Panc1 (cell line): Measurements from ENCODE around the gene PATJ. TPM values are rescaled to one million over a fixed set of nuclear protein-coding genes. Genes with fewer than 3 reads are reported as not detected.

ENCODE experiments used
- ATAC-seq: fragments of 200-7000 bp; cut with Tn5 transposase; 2 replicates; pipeline ENCODE4 v1.9.1; 2020; ENCODE audit warnings: mild to moderate bottlenecking, moderate library complexity
- BruUV-seq: library from RNA; stranded (reverse); fragments of 400-500 nt; replicated peaks from 2 replicates; lab custom pipeline; 2021; lab: Mats Ljungman, UMichigan
- CTCF ChIA-PET: fragments of 300-600 bp; sonication (Branson Sonifier 250); formaldehyde crosslinking; loops from one replicate; lab custom pipeline; 2022; ENCODE audit warnings: antibody characterized with exemption; lab: Charles Lee
- POLR2A ChIA-PET: fragments of 300-600 bp; sonication (Branson Sonifier 250); formaldehyde crosslinking; loops from one replicate; lab custom pipeline; 2022; ENCODE audit warnings: antibody characterized with exemption; lab: Charles Lee
- DNase-seq: peaks from one replicate; pipeline ENCODE4 v3.0.0-alpha.2; 2010; ENCODE audit warnings: low read depth, low spot score
- H3K27ac ChIP-seq: 2 replicates; pipeline ENCODE4 v1.5.1; 2011; ENCODE audit warnings: mild to moderate bottlenecking, low read length, inconsistent platforms
- H3K27me3 ChIP-seq: fragments of 200-500 bp; sonication (Bioruptor generic); 2 replicates; pipeline ENCODE4 v1.6.0; 2014; ENCODE audit warnings: low read length, inconsistent platforms; ENCODE audit not compliant: control insufficient read depth, insufficient read depth
- H3K36me3 ChIP-seq: fragments of 200-500 bp; sonication (Bioruptor generic); 2 replicates; pipeline ENCODE4 v1.5.1; 2014; ENCODE audit warnings: inconsistent platforms, mild to moderate bottlenecking, low read length, moderate library complexity; ENCODE audit not compliant: control insufficient read depth, insufficient read depth
- H3K4me1 ChIP-seq: 2 replicates; pipeline ENCODE4 v1.5.1; 2011; ENCODE audit warnings: inconsistent platforms, mild to moderate bottlenecking, low read length, moderate library complexity; ENCODE audit not compliant: control insufficient read depth, insufficient read depth
- H3K4me3 ChIP-seq, 2 experiments: 2 replicates each; pipeline ENCODE4 v1.5.1; 2011 to 2012; ENCODE audit warnings: low read depth in 2 of 2, low read length in 2 of 2, mild to moderate bottlenecking in 2 of 2, inconsistent platforms in 1 of 2, moderate library complexity in 1 of 2
- H3K9me3 ChIP-seq: fragments of 200-500 bp; sonication (Bioruptor generic); 2 replicates; pipeline ENCODE4 v1.5.1; 2014; ENCODE audit warnings: low read depth, mild to moderate bottlenecking, inconsistent platforms, low read length, moderate library complexity; ENCODE audit not compliant: control insufficient read depth, insufficient read depth
- POLR2AphosphoS5 ChIP-seq: IDR thresholded peaks from 2 replicates; pipeline ENCODE4 v1.6.1; 2012; ENCODE audit warnings: mild to moderate bottlenecking, low read depth, low read length, moderate library complexity
- SIN3A ChIP-seq: IDR thresholded peaks from 2 replicates; pipeline ENCODE4 v1.6.1; 2012; ENCODE audit warnings: low read depth, mild to moderate bottlenecking, low read length, moderate library complexity, borderline replicate concordance; ENCODE audit not compliant: insufficient read depth
- TCF7L2 ChIP-seq: IDR thresholded peaks from 2 replicates; pipeline ENCODE4 v1.6.1; 2011; ENCODE audit warnings: mild to moderate bottlenecking, low read depth, low read length, inconsistent platforms
- in situ Hi-C: cut with HindIII; loops from 2 replicates; pipeline ENCODE4 v1.10.0; 2016; ENCODE audit warnings: low sequenced_read_pairs, low pct_unique_long_range_greater_than_20kb
- intact Hi-C: fragments of 100-400 bp; cut with micrococcal nuclease; formaldehyde crosslinking; loops from one replicate; pipeline ENCODE4 v1.10.0; 2022; ENCODE audit not compliant: unreplicated experiment
- total RNA-seq: library from RNA; stranded (reverse); gene quantifications from one replicate; pipeline ENCODE4 v1.2.1, GENCODE V29; 2021; ENCODE audit not compliant: unreplicated experiment
- TF ChIP-seq, protein P1 (sequence below): fragments of 450-650 bp; IDR thresholded peaks from 2 replicates; pipeline ENCODE4 v1.5.1; 2017; ENCODE audit warnings: mild to moderate bottlenecking
- TF ChIP-seq, protein P2 (sequence below), 2 experiments: IDR thresholded peaks; 2 replicates each; pipeline ENCODE4 v1.6.1; 2011 to 2012; ENCODE audit warnings: low read depth in 2 of 2, control low read depth in 1 of 2, low read length in 1 of 2, mild to moderate bottlenecking in 1 of 2, moderate library complexity in 1 of 2; ENCODE audit not compliant: insufficient read depth in 1 of 2

Gene PATJ
- total RNA-seq, 1 experiment from 2014 or later = 36.2 TPM

DNA sequence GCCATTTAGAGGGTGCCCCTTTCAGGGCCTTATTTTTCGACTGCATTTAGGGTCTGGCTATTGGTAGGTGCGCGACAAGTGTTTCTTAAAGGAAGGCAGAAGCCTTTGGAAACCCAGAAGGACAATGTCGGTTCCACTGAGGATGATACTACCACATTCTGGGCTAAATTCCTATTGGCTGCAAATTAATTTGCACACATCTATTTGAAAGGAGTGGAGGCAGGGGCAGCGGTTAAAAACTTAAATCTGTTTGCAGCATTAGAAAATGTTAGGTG is 1.1 kb downstream of the PATJ start:
- in situ Hi-C loops (no loop called here), intact Hi-C loops (no loop called here)
- H3K36me3 ChIP-seq = no peaks in the 10 kb centered on the region
- no TSS peak for BruUV-seq
- TF ChIP-seq, protein P1, sequence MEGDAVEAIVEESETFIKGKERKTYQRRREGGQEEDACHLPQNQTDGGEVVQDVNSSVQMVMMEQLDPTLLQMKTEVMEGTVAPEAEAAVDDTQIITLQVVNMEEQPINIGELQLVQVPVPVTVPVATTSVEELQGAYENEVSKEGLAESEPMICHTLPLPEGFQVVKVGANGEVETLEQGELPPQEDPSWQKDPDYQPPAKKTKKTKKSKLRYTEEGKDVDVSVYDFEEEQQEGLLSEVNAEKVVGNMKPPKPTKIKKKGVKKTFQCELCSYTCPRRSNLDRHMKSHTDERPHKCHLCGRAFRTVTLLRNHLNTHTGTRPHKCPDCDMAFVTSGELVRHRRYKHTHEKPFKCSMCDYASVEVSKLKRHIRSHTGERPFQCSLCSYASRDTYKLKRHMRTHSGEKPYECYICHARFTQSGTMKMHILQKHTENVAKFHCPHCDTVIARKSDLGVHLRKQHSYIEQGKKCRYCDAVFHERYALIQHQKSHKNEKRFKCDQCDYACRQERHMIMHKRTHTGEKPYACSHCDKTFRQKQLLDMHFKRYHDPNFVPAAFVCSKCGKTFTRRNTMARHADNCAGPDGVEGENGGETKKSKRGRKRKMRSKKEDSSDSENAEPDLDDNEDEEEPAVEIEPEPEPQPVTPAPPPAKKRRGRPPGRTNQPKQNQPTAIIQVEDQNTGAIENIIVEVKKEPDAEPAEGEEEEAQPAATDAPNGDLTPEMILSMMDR = no peak
- TF ChIP-seq, protein P2, sequence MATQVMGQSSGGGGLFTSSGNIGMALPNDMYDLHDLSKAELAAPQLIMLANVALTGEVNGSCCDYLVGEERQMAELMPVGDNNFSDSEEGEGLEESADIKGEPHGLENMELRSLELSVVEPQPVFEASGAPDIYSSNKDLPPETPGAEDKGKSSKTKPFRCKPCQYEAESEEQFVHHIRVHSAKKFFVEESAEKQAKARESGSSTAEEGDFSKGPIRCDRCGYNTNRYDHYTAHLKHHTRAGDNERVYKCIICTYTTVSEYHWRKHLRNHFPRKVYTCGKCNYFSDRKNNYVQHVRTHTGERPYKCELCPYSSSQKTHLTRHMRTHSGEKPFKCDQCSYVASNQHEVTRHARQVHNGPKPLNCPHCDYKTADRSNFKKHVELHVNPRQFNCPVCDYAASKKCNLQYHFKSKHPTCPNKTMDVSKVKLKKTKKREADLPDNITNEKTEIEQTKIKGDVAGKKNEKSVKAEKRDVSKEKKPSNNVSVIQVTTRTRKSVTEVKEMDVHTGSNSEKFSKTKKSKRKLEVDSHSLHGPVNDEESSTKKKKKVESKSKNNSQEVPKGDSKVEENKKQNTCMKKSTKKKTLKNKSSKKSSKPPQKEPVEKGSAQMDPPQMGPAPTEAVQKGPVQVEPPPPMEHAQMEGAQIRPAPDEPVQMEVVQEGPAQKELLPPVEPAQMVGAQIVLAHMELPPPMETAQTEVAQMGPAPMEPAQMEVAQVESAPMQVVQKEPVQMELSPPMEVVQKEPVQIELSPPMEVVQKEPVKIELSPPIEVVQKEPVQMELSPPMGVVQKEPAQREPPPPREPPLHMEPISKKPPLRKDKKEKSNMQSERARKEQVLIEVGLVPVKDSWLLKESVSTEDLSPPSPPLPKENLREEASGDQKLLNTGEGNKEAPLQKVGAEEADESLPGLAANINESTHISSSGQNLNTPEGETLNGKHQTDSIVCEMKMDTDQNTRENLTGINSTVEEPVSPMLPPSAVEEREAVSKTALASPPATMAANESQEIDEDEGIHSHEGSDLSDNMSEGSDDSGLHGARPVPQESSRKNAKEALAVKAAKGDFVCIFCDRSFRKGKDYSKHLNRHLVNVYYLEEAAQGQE (IDR thresholded peaks at IDR 0.05; ENCODE audit: insufficient read depth in 1 of 2, low read depth in 2 of 2, low read length in 1 of 2) = no peak
- TF ChIP-seq SIN3A (no peak), TCF7L2 (no peak), POLR2AphosphoS5 (no peak)
- CTCF ChIA-PET = no interaction called here
- H3K4me3 ChIP-seq = peak overlapping the region; percentile 68 to 83
- H3K4me1 ChIP-seq = peaks cover 34% of the 10 kb centered on the region
- H3K27me3 ChIP-seq = no peaks in the 10 kb centered on the region
- ATAC-seq (no peak), DNase-seq (no peak)
- H3K27ac ChIP-seq = peak overlapping the region; percentile 90
- no peaks in the 10 kb centered on the region for H3K9me3 ChIP-seq
- POLR2A ChIA-PET = no interaction called here

DNA sequence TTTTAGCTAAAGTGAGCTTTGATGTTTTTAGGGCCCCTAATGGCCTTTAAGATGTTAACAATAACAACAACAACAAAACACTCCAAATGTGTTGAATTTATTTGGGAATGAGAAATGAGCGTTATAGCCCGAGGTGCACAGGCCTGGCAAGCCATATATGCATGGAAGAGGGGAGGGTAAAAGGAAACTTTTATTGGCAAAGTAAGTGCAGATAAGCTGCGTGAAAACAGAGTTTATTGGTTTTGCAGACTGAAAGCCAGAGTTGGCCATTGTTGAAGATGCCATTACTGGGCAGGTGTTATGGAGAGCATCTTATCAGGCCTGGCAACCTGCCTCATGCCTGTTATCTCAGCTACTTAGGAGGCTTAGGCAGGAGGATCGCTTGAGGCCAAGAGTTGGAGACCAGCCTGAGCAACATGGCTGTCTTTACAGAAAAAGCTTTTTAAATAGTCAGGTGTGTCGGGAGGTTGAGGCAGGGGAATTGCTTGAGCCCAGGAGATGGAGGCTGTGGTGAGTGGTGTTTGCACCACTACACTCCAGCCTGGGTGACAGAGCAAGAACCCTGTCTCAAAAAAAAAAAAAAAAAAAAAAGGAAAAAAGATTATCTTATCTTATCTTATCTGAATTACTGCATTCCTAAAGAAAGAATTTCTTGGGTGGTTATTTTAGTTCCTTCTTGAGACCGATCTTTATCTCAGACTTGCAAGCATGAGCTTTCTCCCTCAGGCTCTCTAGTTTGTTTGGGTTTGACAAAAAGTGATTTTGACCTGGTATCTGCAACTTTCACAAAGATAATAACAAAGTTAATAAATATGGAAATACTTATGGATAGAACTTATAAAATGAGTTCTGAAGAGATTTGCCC is 1.7 kb downstream of the PATJ start:
- ChIA-PET CTCF (interaction anchor here (0.7 kb wide), 1 partner anchor 23 kb away, joined by 11 read pairs; no protein-coding TSS in a partner anchor), POLR2A (interaction anchor here (0.6 kb wide), 1 partner anchor 373 kb away, joined by 3 read pairs; no protein-coding TSS in a partner anchor)
- H3K27me3 ChIP-seq = no peaks in the 10 kb centered on the region
- DNase-seq = no peak
- H3K4me1 ChIP-seq = peaks cover 34% of the 10 kb centered on the region
- peak overlapping the region; percentile 68 to 83 for H3K4me3 ChIP-seq
- TF ChIP-seq, protein P1 = no peak
- peak; percentile 93 for TF ChIP-seq TCF7L2
- H3K27ac ChIP-seq = peak overlapping the region; percentile 90
- H3K36me3 ChIP-seq = no peaks in the 10 kb centered on the region
- H3K9me3 ChIP-seq = no peaks in the 10 kb centered on the region
- in situ Hi-C loops = no loop called here
- BruUV-seq = TSS peak; percentile 75
- ATAC-seq = peak; percentile 6; the same call in 1 of the 2 replicates
- intact Hi-C loops = no loop called here
